Common myeloid progenitor, CD34-positive (primary cell): ENCODE results near the gene DUXB.

ENCODE experiments used
- CTCF ChIA-PET: fragments of 350-600 bp; sonication (Branson Sonifier 250); formaldehyde crosslinking; loops from one replicate; lab custom pipeline; 2021; ENCODE audit warnings: antibody characterized with exemption; lab: Charles Lee
- POLR2A ChIA-PET: fragments of 350-600 bp; sonication (Branson Sonifier 250); formaldehyde crosslinking; loops from one replicate; lab custom pipeline; 2021; ENCODE audit warnings: antibody characterized with exemption; lab: Charles Lee
- DNase-seq, 3 donors: peaks; one replicate each; pipeline versions ENCODE4 v3.0.0 to v3.0.0-alpha.2; 2013
- H3K27ac ChIP-seq, 2 experiments: 1 replicate in 1 of 2; 2 replicates in 1 of 2; pipeline ENCODE4 v1.7.0; 2013; ENCODE audit warnings: inconsistent platforms in 2 of 2, low read length in 2 of 2, mild to moderate bottlenecking in 2 of 2, low read depth in 1 of 2, moderate library complexity in 1 of 2; ENCODE audit not compliant: severe bottlenecking in 2 of 2, insufficient read depth in 1 of 2, poor library complexity in 1 of 2
- H3K27me3 ChIP-seq, 5 experiments: replicated peaks in 2 of 5; 1 replicate in 3 of 5; 2 replicates in 2 of 5; pipeline versions ENCODE4 v1.6.1 to v1.7.0; 2013; ENCODE audit warnings: low read length in 4 of 5, mild to moderate bottlenecking in 2 of 5, moderate library complexity in 2 of 5, inconsistent platforms in 1 of 5; ENCODE audit not compliant: insufficient read depth in 5 of 5, control insufficient read depth in 4 of 5
- H3K36me3 ChIP-seq, 4 experiments: 1 replicate in 2 of 4; 2 replicates in 2 of 4; pipeline versions ENCODE4 v1.6.1 to v1.7.0; 2013; ENCODE audit warnings: low read length in 3 of 4, control low read depth in 1 of 4, mild to moderate bottlenecking in 1 of 4; ENCODE audit not compliant: control insufficient read depth in 4 of 4, insufficient read depth in 4 of 4
- H3K4me1 ChIP-seq, 4 experiments: 1 replicate in 3 of 4; 2 replicates in 1 of 4; pipeline versions ENCODE4 v1.6.1 to v1.7.1; 2013; ENCODE audit warnings: low read length in 3 of 4, mild to moderate bottlenecking in 3 of 4, control low read depth in 1 of 4, inconsistent platforms in 1 of 4, moderate library complexity in 1 of 4; ENCODE audit not compliant: control insufficient read depth in 4 of 4, insufficient read depth in 4 of 4; ENCODE audit errors: control extremely low read depth in 1 of 4
- H3K4me3 ChIP-seq, 7 experiments: 1 replicate in 4 of 7; 2 replicates in 3 of 7; pipeline versions ENCODE4 v1.5.1 to v1.7.0; 2013; ENCODE audit warnings: mild to moderate bottlenecking in 7 of 7, low read length in 6 of 7, moderate library complexity in 6 of 7, inconsistent platforms in 2 of 7, low read depth in 2 of 7, control low read depth in 1 of 7; ENCODE audit not compliant: insufficient read depth in 4 of 7, control insufficient read depth in 1 of 7; ENCODE audit errors: extremely low read depth in 1 of 7
- H3K9me3 ChIP-seq, 5 experiments: 1 replicate in 4 of 5; 2 replicates in 1 of 5; pipeline versions ENCODE4 v1.6.1 to v1.7.1; 2013; ENCODE audit warnings: low read length in 4 of 5, mild to moderate bottlenecking in 2 of 5, inconsistent platforms in 1 of 5, low read depth in 1 of 5, moderate library complexity in 1 of 5; ENCODE audit not compliant: control insufficient read depth in 4 of 5, insufficient read depth in 2 of 5; ENCODE audit errors: control extremely low read depth in 1 of 5
- WGBS: methylation state at CpG from one replicate; pipeline ENCODE4 v1.1.5; 2013; ENCODE audit not compliant: insufficient coverage; 5-methylcytosine and 5-hydroxymethylcytosine counted together

DUXB gene

GRCh38 chr16:75702242-75702641 is 981 bp upstream of the DUXB start:
- Histone ChIP-seq H3K27me3 (no peaks in the 10 kb centered on the region), H3K9me3 (no peaks in the 10 kb centered on the region), H3K27ac (no peak overlapping the region), H3K36me3 (no peaks in the 10 kb centered on the region), H3K4me3 (no peak overlapping the region), H3K4me1 (no peaks in the 10 kb centered on the region)
- DNase-seq: no peak
- 100% methylated on average over 2 of the region's 2 CpGs for WGBS
- ChIA-PET CTCF (no interaction called here), POLR2A (no interaction called here)

- no peak overlapping the region for H3K27ac ChIP-seq
- H3K36me3 ChIP-seq: no peaks in the 10 kb centered on the region
- no peaks in the 10 kb centered on the region for H3K27me3 ChIP-seq
- no peak for DNase-seq
- WGBS: 96% methylated on average over 3 of the region's 5 CpGs
- ChIA-PET POLR2A (no interaction called here), CTCF (no interaction called here)
- H3K9me3 ChIP-seq: no peaks in the 10 kb centered on the region
- no peaks in the 10 kb centered on the region for H3K4me1 ChIP-seq
- no peak overlapping the region for H3K4me3 ChIP-seq
These were observed 3.7 kb downstream of the DUXB start for GRCh38 chr16:75697571-75697970.

GRCh38 chr16:75695708-75696107 is 5.6 kb downstream of the DUXB start:
- ChIA-PET POLR2A (no interaction called here), CTCF (interaction anchor here (0.7 kb wide), 1 partner anchor 11 kb away, joined by 3 read pairs; no protein-coding TSS in a partner anchor)
- Histone ChIP-seq H3K27ac (no peak overlapping the region), H3K4me1 (no peaks in the 10 kb centered on the region), H3K4me3 (no peak overlapping the region), H3K27me3 (no peaks in the 10 kb centered on the region), H3K36me3 (no peaks in the 10 kb centered on the region), H3K9me3 (no peaks in the 10 kb centered on the region)
- DNase-seq: no peak
- WGBS: 98% methylated on average over 5 of the region's 6 CpGs

GRCh38 chr16:75687361-75687760 is 13.9 kb downstream of the DUXB start:
- ChIA-PET POLR2A (no interaction called here), CTCF (no interaction called here)
- H3K36me3 ChIP-seq: no peaks in the 10 kb centered on the region

GRCh38 chr16:75682308-75682707 is 19.0 kb downstream of the DUXB start:
- POLR2A ChIA-PET: no interaction called here

More at GRCh38 chr16:75687361-75687760, 13.9 kb downstream of the DUXB start:
- DNase-seq: no peak
- H3K4me1 ChIP-seq: no peaks in the 10 kb centered on the region
- H3K27me3 ChIP-seq: no peaks in the 10 kb centered on the region
- no peak overlapping the region for H3K27ac ChIP-seq
- H3K9me3 ChIP-seq: peaks cover 0 to 4% (median 0%) of the 10 kb centered on the region in 5 experiments
- no peak overlapping the region for H3K4me3 ChIP-seq

GRCh38 chr16:75679366-75679765 is 21.9 kb downstream of the DUXB start:
- no peak for DNase-seq
- Histone ChIP-seq H3K27me3 (no peaks in the 10 kb centered on the region), H3K27ac (no peak overlapping the region), H3K9me3 (peaks cover 0 to 4% (median 0%) of the 10 kb centered on the region in 5 experiments), H3K36me3 (no peaks in the 10 kb centered on the region), H3K4me3 (no peak overlapping the region), H3K4me1 (no peaks in the 10 kb centered on the region)
- WGBS: 100% methylated on average over 2 of the region's 5 CpGs
- CTCF ChIA-PET: no interaction called here
- POLR2A ChIA-PET: no interaction called here

More at GRCh38 chr16:75682308-75682707, 19.0 kb downstream of the DUXB start:
- peaks cover 0 to 4% (median 0%) of the 10 kb centered on the region in 5 experiments for H3K9me3 ChIP-seq
- no peaks in the 10 kb centered on the region for H3K4me1 ChIP-seq
- H3K36me3 ChIP-seq: no peaks in the 10 kb centered on the region
- H3K4me3 ChIP-seq: no peak overlapping the region
- H3K27ac ChIP-seq: no peak overlapping the region
- DNase-seq: no peak
- 98% methylated on average over 14 of the region's 14 CpGs for WGBS
- H3K27me3 ChIP-seq: no peaks in the 10 kb centered on the region
- CTCF ChIA-PET: no interaction called here

GRCh38 chr16:75676909-75677308 is 24.4 kb downstream of the DUXB start, which contains the start of gene CPHXL2:
Gene CPHXL2 (minus strand): TSS chr16:75677009. CDS start chr16:75676999, 10 bp downstream.
- no CpG with 5 or more reads among the region's 4 CpGs for WGBS
- no peak within 1 kb of the TSS for H3K27ac ChIP-seq
- H3K27me3 ChIP-seq: no peaks in the 10 kb centered on the region
- H3K4me1 ChIP-seq: no peaks in the 10 kb centered on the region
- DNase-seq: no peak
- no peak within 1 kb of the TSS for H3K4me3 ChIP-seq
- ChIA-PET CTCF (no interaction called here), POLR2A (no interaction called here)
- H3K9me3 ChIP-seq: no peaks in the 10 kb centered on the region
- H3K36me3 ChIP-seq: no peaks in the 10 kb centered on the region
